Measurements from ENCODE around the gene CRACR2B. TPM values are rescaled to one million over a fixed set of nuclear protein-coding genes. Genes with fewer than 3 reads are reported as not detected.

CRACR2B gene
- total and polyA plus RNA-seq, 2 donors (not counting 1 experiment from before 2014, with no cell fraction given): 9.7 to 67.7 TPM

DNA sequence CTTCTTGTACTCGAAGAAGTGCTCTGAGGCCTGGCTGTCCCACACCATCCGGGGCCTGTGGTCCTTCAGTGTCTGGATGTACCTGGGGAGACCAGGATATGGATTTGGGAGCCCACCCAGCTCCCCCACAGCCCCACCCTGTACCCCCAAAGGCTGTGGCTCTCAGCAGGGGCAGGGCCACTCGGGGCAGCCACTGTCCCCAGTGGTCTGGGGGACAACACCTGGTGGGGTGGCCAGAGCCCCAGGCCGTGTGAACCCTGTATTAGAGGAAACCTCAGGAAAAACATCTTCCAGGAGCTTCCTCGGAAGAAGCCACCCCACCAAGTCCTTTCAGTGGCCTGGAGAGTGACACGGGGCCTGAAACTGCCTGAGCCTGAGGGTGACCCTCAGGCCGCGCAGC, 42.7 kb downstream of the CRACR2B start:
- Histone ChIP-seq H3K4me3 (ENCODE audit: control extremely low read depth in 1 of 5, extremely low read depth in 1 of 5, insufficient read depth in 1 of 5, low read depth in 2 of 5, low read length in 4 of 5) (no peak overlapping the region), H3K9ac (ENCODE audit: low read length) (no peak overlapping the region), H4K20me1 (ENCODE audit: control insufficient read depth, insufficient read depth, low read length, poor library complexity, severe bottlenecking) (no peaks in the 10 kb centered on the region), H3K4me1 (ENCODE audit: control insufficient read depth in 2 of 2, insufficient read depth in 2 of 2, low read length in 2 of 2) (no peaks in the 10 kb centered on the region), H3K27me3 (replicated peaks in 1 of 4; ENCODE audit: control extremely low read depth in 1 of 4, control insufficient read depth in 3 of 4, insufficient read depth in 4 of 4, low read length in 3 of 4) (no peaks in the 10 kb centered on the region), H2AFZ (ENCODE audit: insufficient read depth, low read depth, low read length, poor library complexity, severe bottlenecking) (no peak overlapping the region), H3K27ac (ENCODE audit: low read length in 2 of 2) (no peak overlapping the region), H3K9me3 (ENCODE audit: control extremely low read depth in 1 of 3, control insufficient read depth in 2 of 3, insufficient read depth in 1 of 3, low read length in 2 of 3) (no peaks in the 10 kb centered on the region), H3K79me2 (ENCODE audit: control insufficient read depth, insufficient read depth, low read length) (no peaks in the 10 kb centered on the region), H3K4me2 (replicated peaks; ENCODE audit: low read depth, low read length, poor library complexity, severe bottlenecking) (no peak overlapping the region), H3K36me3 (replicated peaks in 1 of 2; ENCODE audit: control extremely low read depth in 1 of 2, control insufficient read depth in 1 of 2, extremely low read depth in 1 of 2, insufficient read depth in 2 of 2, low read length in 1 of 2) (peaks cover 0 to 6% of the 10 kb centered on the region in 2 experiments)
- no peak overlapping the region for H3K27ac Mint-ChIP-seq
- intact Hi-C loops (cut with micrococcal nuclease): no loop called here
- 98% methylated on average over 7 of the region's 8 CpGs for WGBS (ENCODE audit: insufficient coverage)
- TF ChIP-seq EZH2 (IDR thresholded peaks at IDR 0.05; ENCODE audit: borderline replicate concordance, insufficient read depth, low read depth, low read length, poor library complexity, severe bottlenecking) (no peak), CTCF (IDR thresholded peaks at IDR 0.05) (no peak)
- CTCF ChIA-PET: no interaction called here
- no peaks in the 10 kb centered on the region for H3K9me3 Mint-ChIP-seq (ENCODE audit: insufficient read depth)
- DNase-seq (no peak), ATAC-seq (ENCODE audit: low read depth) (no peak)
- H3K4me3 Mint-ChIP-seq: no peak overlapping the region
- H3K27me3 Mint-ChIP-seq: no peaks in the 10 kb centered on the region
- POLR2A ChIA-PET: no interaction called here
- no peaks in the 10 kb centered on the region for H3K4me1 Mint-ChIP-seq

DNA sequence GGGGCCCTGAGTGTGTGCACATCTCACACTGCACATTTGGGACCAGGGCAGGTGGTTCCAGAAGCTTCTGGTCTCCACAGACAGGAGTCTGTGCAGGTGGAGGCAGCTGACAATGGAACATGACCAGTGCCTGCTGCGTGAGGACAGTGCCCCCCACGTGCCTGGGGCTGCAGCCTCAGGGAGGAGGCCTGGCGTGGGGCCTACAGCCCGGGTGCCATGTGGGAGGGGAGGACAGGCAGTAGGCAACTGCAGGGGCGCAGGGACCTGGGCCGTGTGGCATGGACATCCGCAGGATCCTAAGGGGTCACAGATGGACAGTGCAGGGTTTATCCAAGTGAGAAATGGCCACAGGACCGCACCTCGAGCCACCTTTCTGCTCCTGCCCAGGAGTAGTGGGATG, 43.8 kb downstream of the CRACR2B start:
- Histone ChIP-seq H3K36me3 (replicated peaks in 1 of 2; ENCODE audit: control extremely low read depth in 1 of 2, control insufficient read depth in 1 of 2, extremely low read depth in 1 of 2, insufficient read depth in 2 of 2, low read length in 1 of 2) (peaks cover 0 to 6% of the 10 kb centered on the region in 2 experiments), H3K27ac (ENCODE audit: low read length in 2 of 2) (no peak overlapping the region), H4K20me1 (ENCODE audit: control insufficient read depth, insufficient read depth, low read length, poor library complexity, severe bottlenecking) (no peaks in the 10 kb centered on the region), H3K9me3 (ENCODE audit: control extremely low read depth in 1 of 3, control insufficient read depth in 2 of 3, insufficient read depth in 1 of 3, low read length in 2 of 3) (no peaks in the 10 kb centered on the region), H3K27me3 (replicated peaks in 1 of 4; ENCODE audit: control extremely low read depth in 1 of 4, control insufficient read depth in 3 of 4, insufficient read depth in 4 of 4, low read length in 3 of 4) (no peaks in the 10 kb centered on the region), H3K4me2 (replicated peaks; ENCODE audit: low read depth, low read length, poor library complexity, severe bottlenecking) (no peak overlapping the region), H3K9ac (ENCODE audit: low read length) (no peak overlapping the region), H3K4me3 (ENCODE audit: control extremely low read depth in 1 of 5, extremely low read depth in 1 of 5, insufficient read depth in 1 of 5, low read depth in 2 of 5, low read length in 4 of 5) (no peak overlapping the region), H3K4me1 (ENCODE audit: control insufficient read depth in 2 of 2, insufficient read depth in 2 of 2, low read length in 2 of 2) (no peaks in the 10 kb centered on the region), H3K79me2 (ENCODE audit: control insufficient read depth, insufficient read depth, low read length) (no peaks in the 10 kb centered on the region), H2AFZ (ENCODE audit: insufficient read depth, low read depth, low read length, poor library complexity, severe bottlenecking) (no peak overlapping the region)
- DNase-seq (no peak), ATAC-seq (ENCODE audit: low read depth) (no peak)
- ChIA-PET CTCF (no interaction called here), POLR2A (no interaction called here)
- Mint-ChIP-seq H3K9me3 (ENCODE audit: insufficient read depth) (no peaks in the 10 kb centered on the region), H3K27me3 (no peaks in the 10 kb centered on the region), H3K27ac (no peak overlapping the region), H3K4me3 (no peak overlapping the region), H3K4me1 (no peaks in the 10 kb centered on the region)
- WGBS (ENCODE audit: insufficient coverage): 79% methylated on average over 9 of the region's 9 CpGs
- intact Hi-C loops (cut with micrococcal nuclease): no loop called here
- no peak for TF ChIP-seq CTCF (IDR thresholded peaks at IDR 0.05)
- TF ChIP-seq EZH2 (IDR thresholded peaks at IDR 0.05; ENCODE audit: borderline replicate concordance, insufficient read depth, low read depth, low read length, poor library complexity, severe bottlenecking): no peak
